Lower leg skin (tissue), 3 donors: ENCODE data around the gene CER1.

Experiments
- POLR2A ChIP-seq, 2 donors: fragments of 450-650 bp; IDR thresholded peaks; one replicate each; pipeline ENCODE4 v1.6.1; 2016 to 2017; ENCODE audit warnings: antibody characterized with exemption in 2 of 2, mild to moderate bottlenecking in 1 of 2, moderate library complexity in 1 of 2
- TF ChIP-seq, protein P1 (sequence below), 3 donors: fragments of 450-650 bp; IDR thresholded peaks; one replicate each; pipeline ENCODE4 v1.5.1; 2016; ENCODE audit warnings: antibody characterized with exemption in 3 of 3, mild to moderate bottlenecking in 3 of 3, moderate library complexity in 2 of 3

DNA sequence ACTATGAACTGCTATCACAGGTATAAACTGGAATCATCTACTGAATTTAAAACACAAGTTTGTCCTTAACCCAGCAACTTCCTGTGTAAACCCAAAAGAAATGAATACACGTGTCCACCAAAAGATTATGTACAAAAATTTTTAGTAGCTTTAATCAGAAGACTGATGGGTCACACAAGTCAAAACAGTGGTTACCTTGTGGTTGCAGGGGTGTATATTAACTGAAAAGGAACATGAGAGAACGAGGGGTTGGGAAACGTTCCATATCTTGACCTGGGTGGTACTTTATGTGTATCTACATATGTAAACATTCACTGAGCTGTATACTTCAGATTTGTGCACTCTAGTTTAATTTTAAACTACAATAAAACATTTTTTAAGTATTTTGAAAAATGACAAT, 47.9 kb downstream of the CER1 start:
- TF ChIP-seq, protein P1, sequence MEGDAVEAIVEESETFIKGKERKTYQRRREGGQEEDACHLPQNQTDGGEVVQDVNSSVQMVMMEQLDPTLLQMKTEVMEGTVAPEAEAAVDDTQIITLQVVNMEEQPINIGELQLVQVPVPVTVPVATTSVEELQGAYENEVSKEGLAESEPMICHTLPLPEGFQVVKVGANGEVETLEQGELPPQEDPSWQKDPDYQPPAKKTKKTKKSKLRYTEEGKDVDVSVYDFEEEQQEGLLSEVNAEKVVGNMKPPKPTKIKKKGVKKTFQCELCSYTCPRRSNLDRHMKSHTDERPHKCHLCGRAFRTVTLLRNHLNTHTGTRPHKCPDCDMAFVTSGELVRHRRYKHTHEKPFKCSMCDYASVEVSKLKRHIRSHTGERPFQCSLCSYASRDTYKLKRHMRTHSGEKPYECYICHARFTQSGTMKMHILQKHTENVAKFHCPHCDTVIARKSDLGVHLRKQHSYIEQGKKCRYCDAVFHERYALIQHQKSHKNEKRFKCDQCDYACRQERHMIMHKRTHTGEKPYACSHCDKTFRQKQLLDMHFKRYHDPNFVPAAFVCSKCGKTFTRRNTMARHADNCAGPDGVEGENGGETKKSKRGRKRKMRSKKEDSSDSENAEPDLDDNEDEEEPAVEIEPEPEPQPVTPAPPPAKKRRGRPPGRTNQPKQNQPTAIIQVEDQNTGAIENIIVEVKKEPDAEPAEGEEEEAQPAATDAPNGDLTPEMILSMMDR (IDR thresholded peaks at IDR 0.05) = no peak
- TF ChIP-seq POLR2A (IDR thresholded peaks at IDR 0.05) = no peak
